GM20000 (cell line): ENCODE results near the gene FRMD4B.
A peak's percentile ranks its signal among the peaks of the same experiment; 100 is the strongest.

Experiments
- DNase-seq: peaks from one replicate; pipeline ENCODE4 v3.0.0; 2012; ENCODE audit warnings: low spot score
- CTCF ChIP-seq: IDR thresholded peaks from 2 replicates; pipeline ENCODE4 v1.5.1; 2012; ENCODE audit warnings: mild to moderate bottlenecking, control low read depth; ENCODE audit errors: extremely low read depth, missing control alignments

FRMD4B gene

GRCh38 chr3:69212411-69213160, 173.3 kb downstream of the FRMD4B start:
- no peak for TF ChIP-seq CTCF
- DNase-seq: peak; percentile 7

- no peak for DNase-seq
- TF ChIP-seq CTCF: no peak
Measured at GRCh38 chr3:69210068-69210730, 175.7 kb downstream of the FRMD4B start.

GRCh38 chr3:69209413-69209812, 176.5 kb downstream of the FRMD4B start:
- DNase-seq: no peak
- TF ChIP-seq CTCF: no peak

- TF ChIP-seq CTCF: no peak
- no peak for DNase-seq
Measured at GRCh38 chr3:69207031-69207430, 178.9 kb downstream of the FRMD4B start.

- DNase-seq: no peak
- TF ChIP-seq CTCF: no peak
Measured at GRCh38 chr3:69205385-69205784, 180.5 kb downstream of the FRMD4B start.

GRCh38 chr3:69204315-69204957, 181.5 kb downstream of the FRMD4B start:
- no peak for TF ChIP-seq CTCF
- peak; percentile 50 for DNase-seq
